Kasumi-1 (cell line): ENCODE results near the gene NUP58.

Experiments used
- DNase-seq, 2 experiments: peaks; one replicate each; lab custom pipeline; 2025; lab: John Stamatoyannopoulos, UW

Gene NUP58

DNA sequence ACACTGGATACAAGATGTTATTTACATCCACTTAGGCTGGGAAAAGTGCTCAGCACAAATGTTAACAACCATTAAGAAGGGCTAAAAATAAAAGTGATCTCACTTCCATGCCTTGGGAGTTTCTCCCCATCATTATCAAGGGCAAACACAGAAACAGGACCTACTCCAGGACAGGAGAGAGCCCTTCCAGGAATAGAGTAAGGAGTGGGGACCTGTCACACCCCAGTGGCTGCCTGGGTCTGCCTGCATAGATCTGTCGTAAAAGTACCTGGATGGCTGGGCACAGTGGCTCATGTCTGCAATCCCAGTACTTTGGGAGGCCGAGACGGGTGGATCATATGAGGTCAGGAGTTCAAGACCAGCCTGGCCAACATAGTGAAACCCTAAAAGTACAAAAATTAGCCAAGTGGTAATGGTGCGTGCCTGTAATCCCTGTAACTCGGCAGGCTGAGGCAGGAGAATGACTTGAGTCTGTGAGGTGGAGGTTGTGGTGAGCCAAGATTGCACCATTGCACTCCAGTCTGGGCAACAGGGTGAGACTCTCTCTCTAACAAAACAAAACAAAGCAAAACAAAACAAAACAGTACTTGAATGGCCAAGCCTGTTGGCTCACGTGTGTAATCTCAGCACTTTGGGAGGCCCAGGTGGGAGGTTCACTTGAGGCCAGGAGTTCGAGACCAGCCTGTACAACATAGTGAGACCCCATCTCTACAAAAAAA is 76.0 kb downstream of the NUP58 start:
- DNase-seq, result no peak

GRCh38 chr13:25378528-25378927 is 77.1 kb downstream of the NUP58 start:
- no peak for DNase-seq

- DNase-seq, result no peak
Observed at GRCh38 chr13:25379011-25379410, 77.6 kb downstream of the NUP58 start.

- DNase-seq, result no peak
Observed at GRCh38 chr13:25380082-25380481, 78.7 kb downstream of the NUP58 start.

GRCh38 chr13:25380741-25381324 is 79.4 kb downstream of the NUP58 start:
- no peak for DNase-seq

DNA sequence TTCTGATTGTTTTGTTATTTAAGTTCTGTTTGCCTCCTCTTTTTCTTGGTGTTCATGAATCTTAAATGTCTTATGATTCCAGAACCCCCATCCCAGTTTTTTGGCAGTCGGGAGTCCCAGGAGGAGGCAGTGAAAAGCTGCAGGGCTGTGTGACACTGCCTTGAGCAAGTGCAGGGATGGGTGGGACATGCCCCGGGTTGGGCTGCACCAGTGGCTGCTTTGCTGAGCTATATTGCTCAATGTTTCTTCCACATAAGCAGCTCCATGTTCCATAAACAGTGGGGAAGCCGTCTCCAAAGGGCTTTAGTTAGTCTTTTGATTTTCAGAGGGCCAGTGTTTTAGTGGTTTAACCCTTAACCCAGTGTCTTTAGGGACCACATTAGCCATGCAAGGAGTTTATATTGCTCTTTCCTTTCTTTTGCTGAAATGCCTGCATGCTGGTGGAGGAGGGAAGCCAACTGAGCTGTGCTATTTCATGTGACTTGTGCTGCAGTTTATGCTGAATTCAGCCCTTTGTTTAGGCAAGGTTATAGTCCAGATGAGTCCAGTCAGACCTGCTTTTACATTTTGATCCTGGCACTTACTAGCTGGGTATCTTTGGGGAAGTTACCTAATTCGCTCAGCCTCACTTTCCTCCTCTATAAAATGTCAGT is 83.5 kb downstream of the NUP58 start:
- DNase-seq, result no peak

DNA sequence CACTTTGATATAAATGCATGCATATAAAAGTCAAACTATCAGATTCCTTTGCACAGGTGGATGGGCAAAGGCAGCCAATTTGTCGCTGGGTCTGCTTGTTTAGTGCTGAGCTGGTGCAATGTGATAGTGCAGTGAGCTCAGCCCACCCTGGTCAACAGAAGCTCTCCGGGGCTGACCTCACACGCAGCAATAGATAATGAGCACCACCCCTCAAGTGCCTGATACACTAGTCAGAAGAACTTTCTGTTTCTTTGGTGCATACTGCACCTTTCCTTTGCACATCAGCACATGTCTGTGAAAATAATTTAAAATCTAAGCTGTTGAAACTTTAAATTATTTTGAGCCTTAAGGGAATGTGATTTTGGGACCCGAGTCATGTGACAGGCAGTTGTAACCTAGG is 90.5 kb downstream of the NUP58 start:
- DNase-seq, result no peak
